BJ (cell line): ENCODE results near the gene DSC1. TPM values are rescaled to one million over a fixed set of nuclear protein-coding genes. Genes with fewer than 3 reads are reported as not detected.

Experiments
- CTCF ChIA-PET: fragments of 350-600 bp; formaldehyde crosslinking; extraction: SDS; loops from one replicate; lab custom pipeline; 2021; ENCODE audit warnings: antibody characterized with exemption, inconsistent platforms; lab: Yijun Ruan, JAX
- POLR2A ChIA-PET: fragments of 300-600 bp; sonication (Branson Sonifier 250); formaldehyde crosslinking; extraction: SDS; loops from one replicate; lab custom pipeline; 2021; ENCODE audit warnings: antibody characterized with exemption; lab: Charles Lee
- DNase-seq: peaks from one replicate; pipeline ENCODE4 v3.0.0-alpha.2; 2011; ENCODE audit warnings: low read depth
- H3K27me3 ChIP-seq: 2 replicates; pipeline ENCODE4 v1.6.0; 2011; ENCODE audit warnings: low read length; ENCODE audit not compliant: control insufficient read depth, insufficient read depth
- H3K36me3 ChIP-seq: 2 replicates; pipeline ENCODE4 v1.5.1; 2011; ENCODE audit warnings: low read length; ENCODE audit not compliant: control insufficient read depth, insufficient read depth
- H3K4me3 ChIP-seq: 2 replicates; pipeline ENCODE4 v1.5.1; 2011; ENCODE audit warnings: low read depth, mild to moderate bottlenecking, control low read depth, low read length
- CTCF ChIP-seq: IDR thresholded peaks from 2 replicates; pipeline ENCODE4 v1.5.1; 2011; ENCODE audit warnings: low read depth, mild to moderate bottlenecking, control low read depth, inconsistent platforms, low read length, moderate library complexity; ENCODE audit not compliant: insufficient read depth
- polyA plus RNA-seq: library from polyadenylated mRNA; depleted of rRNA; stranded (reverse); fragments of >200 nt; gene quantifications from 2 replicates; pipeline ENCODE4 v1.2.3, GENCODE V29; 2011

DSC1 gene
- polyA plus RNA-seq, 1 experiment, result not detected

DNA sequence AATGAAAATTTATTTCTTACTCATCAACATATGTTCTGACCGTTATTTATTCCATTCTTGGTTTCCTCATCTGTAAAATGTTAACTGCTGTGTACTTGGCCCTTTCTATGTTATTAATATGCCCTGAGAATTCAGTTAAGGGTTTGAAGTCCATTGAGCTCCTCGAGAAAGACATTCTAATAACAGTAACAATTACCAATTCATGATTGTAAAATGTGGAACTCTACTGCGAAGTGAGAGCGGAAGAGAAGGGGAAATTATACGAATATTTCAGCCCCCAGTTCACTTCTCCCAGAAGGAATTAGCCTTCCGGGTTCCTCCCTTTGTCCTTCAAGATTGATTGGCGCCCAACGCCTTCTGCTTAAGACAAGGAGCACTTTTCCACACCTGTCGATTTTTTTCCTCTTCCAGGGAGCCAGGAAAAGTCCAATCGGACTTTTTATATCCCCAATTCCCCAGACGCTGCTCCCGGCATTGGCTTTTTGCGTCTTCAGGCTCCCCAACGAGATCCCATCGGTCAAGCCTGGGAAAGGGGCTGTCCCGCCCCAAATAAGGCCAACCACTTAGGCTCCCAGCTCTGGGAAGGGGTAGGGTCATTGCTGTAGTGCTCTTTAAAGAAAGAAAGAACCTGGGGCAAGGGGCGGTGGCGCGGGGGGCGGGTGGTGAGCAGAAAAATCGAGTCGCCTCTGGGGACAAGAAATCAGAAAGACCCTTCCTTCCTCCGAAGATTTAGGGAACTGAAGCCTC, 62.0 kb downstream of the DSC1 start:
- POLR2A ChIA-PET, result no interaction called here
- H3K4me3 ChIP-seq, result no peak overlapping the region
- no peak for DNase-seq
- no peaks in the 10 kb centered on the region for H3K36me3 ChIP-seq
- H3K27me3 ChIP-seq, result no peaks in the 10 kb centered on the region
- TF ChIP-seq CTCF, result no peak
- CTCF ChIA-PET, result no interaction called here

- Histone ChIP-seq H3K36me3 (no peaks in the 10 kb centered on the region), H3K4me3 (no peak overlapping the region), H3K27me3 (no peaks in the 10 kb centered on the region)
- ChIA-PET CTCF (no interaction called here), POLR2A (no interaction called here)
- TF ChIP-seq CTCF, result no peak
- DNase-seq, result no peak
Measured at GRCh38 chr18:31099450-31100230, 63.0 kb downstream of the DSC1 start.

- Histone ChIP-seq H3K36me3 (no peaks in the 10 kb centered on the region), H3K4me3 (no peak overlapping the region), H3K27me3 (no peaks in the 10 kb centered on the region)
- POLR2A ChIA-PET, result no interaction called here
- no peak for DNase-seq
- CTCF ChIA-PET, result no interaction called here
- TF ChIP-seq CTCF, result no peak
Measured at GRCh38 chr18:31098878-31099277, 63.8 kb downstream of the DSC1 start.

- H3K36me3 ChIP-seq, result no peaks in the 10 kb centered on the region
- DNase-seq, result no peak
- TF ChIP-seq CTCF, result no peak
- no peaks in the 10 kb centered on the region for H3K27me3 ChIP-seq
- ChIA-PET CTCF (interaction anchor here (0.8 kb wide), 1 partner anchor 463 kb away, joined by 3 read pairs; no protein-coding TSS in a partner anchor), POLR2A (no interaction called here)
- H3K4me3 ChIP-seq, result no peak overlapping the region
Measured at GRCh38 chr18:31097666-31098065, 65.0 kb downstream of the DSC1 start.

- CTCF ChIA-PET, result no interaction called here
- Histone ChIP-seq H3K36me3 (no peaks in the 10 kb centered on the region), H3K4me3 (no peak overlapping the region), H3K27me3 (no peaks in the 10 kb centered on the region)
- no peak for TF ChIP-seq CTCF
- no peak for DNase-seq
- POLR2A ChIA-PET, result no interaction called here
Measured at GRCh38 chr18:31093880-31094279, 68.8 kb downstream of the DSC1 start.
